ENCODE results near the gene RBBP8NL. TPM values are rescaled to one million over a fixed set of nuclear protein-coding genes. Genes with fewer than 3 reads are reported as not detected.

The RBBP8NL gene
- total RNA-seq, 1 experiment from 2014 or later = 14.0 TPM

GRCh38 chr20:62405108-62405980, 22.0 kb downstream of the RBBP8NL start:
- peak; percentile 64 to 71 for DNase-seq
- H3K4me2 ChIP-seq = peak overlapping the region; percentile 97
- H3K9me2 ChIP-seq (ENCODE audit: insufficient read depth) = no peaks in the 10 kb centered on the region
- TF ChIP-seq CTCF (conservative IDR thresholded peaks at IDR 0.05) = peak; percentile 70
- no peak for TF ChIP-seq EZH2 (IDR thresholded peaks at IDR 0.05; ENCODE audit: low read depth)
- H3K36me3 ChIP-seq (ENCODE audit: low read depth) = no peaks in the 10 kb centered on the region
- intact Hi-C loops (cut with micrococcal nuclease; ENCODE audit: unreplicated experiment) = loop anchor here (1.0 to 10.0 kb wide), 5 partner anchors 103 to 391 kb away; partner anchors contain the start of gene ADRM1
- ChIA-PET POLR2A (ENCODE audit: unreplicated experiment) (interaction anchor here (0.5 kb wide), 1 partner anchor 103 kb away, joined by 16 read pairs; the partner anchor contains the start of gene ADRM1), CTCF (no interaction called here)
- peaks cover 25% of the 10 kb centered on the region; the same call in 1 of the 2 replicates for H3F3A ChIP-seq (ENCODE audit: insufficient read depth, low read depth)
- BruUV-seq (replicated peaks) = no TSS peak
- H3K79me2 ChIP-seq (ENCODE audit: low read depth) = no peaks in the 10 kb centered on the region
- H2AFZ ChIP-seq = no peak overlapping the region
- H3K4me1 ChIP-seq (replicated peaks; ENCODE audit: insufficient read depth) = peaks cover 18% of the 10 kb centered on the region
- no peaks in the 10 kb centered on the region for H3K9me3 ChIP-seq (ENCODE audit: insufficient read depth, low read depth)
- H3K4me3 ChIP-seq = no peak overlapping the region; the same call in 1 of the 2 replicates
- H3K27ac ChIP-seq = no peak overlapping the region
- no peaks in the 10 kb centered on the region for H3K27me3 ChIP-seq (ENCODE audit: insufficient read depth, low read depth)
- peaks cover 4% of the 10 kb centered on the region; the same call in 1 of the 2 replicates for H4K20me1 ChIP-seq (ENCODE audit: insufficient read depth)

- BruUV-seq (replicated peaks) = no TSS peak
- peaks cover 28% of the 10 kb centered on the region; the same call in 1 of the 2 replicates for H3F3A ChIP-seq (ENCODE audit: insufficient read depth, low read depth)
- CTCF ChIA-PET = no interaction called here
- no peak overlapping the region for H3K4me2 ChIP-seq
- no peak overlapping the region for H3K4me3 ChIP-seq
- H3K27me3 ChIP-seq (ENCODE audit: insufficient read depth, low read depth) = no peaks in the 10 kb centered on the region
- POLR2A ChIA-PET (ENCODE audit: unreplicated experiment) = no interaction called here
- TF ChIP-seq EZH2 (IDR thresholded peaks at IDR 0.05; ENCODE audit: low read depth) (no peak), CTCF (conservative IDR thresholded peaks at IDR 0.05) (no peak)
- H3K9me3 ChIP-seq (ENCODE audit: insufficient read depth, low read depth) = no peaks in the 10 kb centered on the region
- no peaks in the 10 kb centered on the region for H3K9me2 ChIP-seq (ENCODE audit: insufficient read depth)
- no peak overlapping the region for H2AFZ ChIP-seq
- peaks cover 18% of the 10 kb centered on the region for H3K4me1 ChIP-seq (replicated peaks; ENCODE audit: insufficient read depth)
- intact Hi-C loops (cut with micrococcal nuclease; ENCODE audit: unreplicated experiment) = loop anchor here (1.0 to 10.0 kb wide), 5 partner anchors 102 to 390 kb away; partner anchors contain the start of gene ADRM1
- H4K20me1 ChIP-seq (ENCODE audit: insufficient read depth) = peaks cover 4% of the 10 kb centered on the region; the same call in 1 of the 2 replicates
- DNase-seq = no peak
- H3K79me2 ChIP-seq (ENCODE audit: low read depth) = no peaks in the 10 kb centered on the region
- H3K36me3 ChIP-seq (ENCODE audit: low read depth) = no peaks in the 10 kb centered on the region
- H3K27ac ChIP-seq = no peak overlapping the region
Observed at GRCh38 chr20:62404761-62405107, 22.6 kb downstream of the RBBP8NL start.

GRCh38 chr20:62404112-62404665, 23.1 kb downstream of the RBBP8NL start:
- Histone ChIP-seq H3F3A (ENCODE audit: insufficient read depth, low read depth) (peaks cover 26% of the 10 kb centered on the region; the same call in 1 of the 2 replicates), H3K9me2 (ENCODE audit: insufficient read depth) (no peaks in the 10 kb centered on the region), H3K4me3 (no peak overlapping the region), H3K79me2 (ENCODE audit: low read depth) (no peaks in the 10 kb centered on the region), H2AFZ (no peak overlapping the region), H3K27ac (no peak overlapping the region), H3K4me1 (replicated peaks; ENCODE audit: insufficient read depth) (peaks cover 18% of the 10 kb centered on the region), H4K20me1 (ENCODE audit: insufficient read depth) (peaks cover 4% of the 10 kb centered on the region; the same call in 1 of the 2 replicates), H3K4me2 (no peak overlapping the region), H3K36me3 (ENCODE audit: low read depth) (no peaks in the 10 kb centered on the region), H3K9me3 (ENCODE audit: insufficient read depth, low read depth) (no peaks in the 10 kb centered on the region), H3K27me3 (ENCODE audit: insufficient read depth, low read depth) (no peaks in the 10 kb centered on the region)
- intact Hi-C loops (cut with micrococcal nuclease; ENCODE audit: unreplicated experiment) = loop anchor here (10.0 kb wide), 1 partner anchor 389 kb away; no protein-coding TSS in a partner anchor
- ChIA-PET POLR2A (ENCODE audit: unreplicated experiment) (no interaction called here), CTCF (no interaction called here)
- BruUV-seq (replicated peaks) = no TSS peak
- DNase-seq = no peak
- TF ChIP-seq CTCF (conservative IDR thresholded peaks at IDR 0.05) (no peak), EZH2 (IDR thresholded peaks at IDR 0.05; ENCODE audit: low read depth) (no peak)

All from PC-9 (cell line).